CD4-positive, alpha-beta T cell treated with Interleukin-21 for 1 hour (primary cell): ENCODE data around the gene KCNK3.

Experiments
- DNase-seq: peaks from one replicate; pipeline ENCODE4 v3.0.0-alpha.2; 2020

KCNK3 gene

DNA sequence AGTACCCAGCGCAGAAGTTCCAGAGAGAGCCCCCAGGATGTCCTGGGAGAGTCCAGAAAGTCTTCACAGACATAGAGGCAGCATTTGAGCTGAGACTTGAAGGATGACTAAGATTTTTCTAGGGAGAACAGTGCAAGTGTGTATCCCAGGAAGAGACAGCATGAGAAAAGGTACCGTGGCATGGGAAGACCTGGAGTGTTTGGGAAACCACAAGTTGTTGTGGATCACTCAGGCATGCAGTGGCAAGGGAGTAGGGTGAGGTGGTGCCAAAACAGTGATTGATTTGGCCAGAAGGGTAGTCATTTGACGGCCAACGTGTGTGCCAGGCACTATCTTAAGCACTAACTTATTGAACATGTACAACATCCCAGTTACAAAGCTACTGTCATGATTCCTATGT is 24.5 kb upstream of the KCNK3 start:
- no peak for DNase-seq

DNA sequence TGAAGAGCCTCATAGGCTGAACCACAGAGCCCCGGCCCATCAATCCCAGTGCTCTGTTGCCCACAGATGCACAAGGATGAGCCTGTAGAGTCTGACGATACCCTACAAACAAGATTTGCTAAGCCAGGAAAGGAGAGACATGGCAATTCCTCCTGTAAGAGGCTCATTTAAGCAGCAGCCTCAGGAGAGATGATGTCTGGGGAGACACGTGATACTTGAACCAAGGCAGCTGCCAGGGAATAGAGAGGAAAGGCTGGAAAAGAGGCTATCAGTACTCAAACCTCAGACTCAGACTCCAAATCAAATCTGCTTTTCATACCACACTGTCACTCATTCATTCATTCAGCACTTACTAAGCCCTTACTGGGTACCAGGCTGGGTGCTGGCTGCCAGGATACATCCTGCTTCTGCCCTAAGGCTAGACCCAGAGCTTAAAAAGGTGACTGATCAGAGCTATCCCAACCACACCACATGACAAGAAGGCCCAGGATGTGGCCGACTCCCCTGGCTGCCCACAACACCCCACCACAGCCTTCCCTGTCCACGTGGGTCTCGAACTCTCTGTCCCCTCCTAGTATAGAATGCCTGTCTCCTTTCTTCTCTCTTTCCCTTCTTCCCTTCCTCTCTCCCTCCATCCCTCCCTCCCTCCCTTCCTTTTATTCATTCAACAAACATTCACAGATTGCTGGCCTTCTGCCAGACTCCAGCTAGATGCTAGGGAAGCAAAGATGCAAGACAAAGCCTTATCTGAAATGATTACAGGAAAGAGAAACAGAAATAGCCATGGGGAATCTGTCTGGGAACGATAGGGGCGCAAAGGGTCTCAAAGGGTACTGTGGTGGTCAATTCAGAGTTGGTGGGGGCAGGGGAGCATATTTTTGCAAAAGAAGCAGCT is 23.4 kb upstream of the KCNK3 start:
- DNase-seq, result no peak

DNA sequence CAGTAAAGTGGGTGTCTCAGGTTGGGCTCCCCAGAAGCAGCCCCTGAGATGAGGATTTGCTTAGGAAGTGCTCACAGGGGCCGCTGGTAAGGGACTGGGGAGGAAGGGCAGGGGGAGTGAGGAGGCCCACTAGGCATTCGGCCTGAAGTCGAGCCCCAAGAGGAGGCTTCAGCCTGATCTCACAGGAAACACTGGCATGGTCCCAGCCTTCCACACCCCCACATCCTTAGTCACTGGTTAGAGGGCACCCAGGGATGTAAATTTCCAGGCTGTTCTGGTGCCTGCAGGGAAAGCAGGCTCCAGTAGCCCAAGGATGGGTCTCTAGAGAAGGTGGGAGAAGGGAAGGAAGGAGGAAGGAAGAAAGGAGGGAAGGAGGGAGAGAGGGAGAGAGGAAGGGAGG is 22.4 kb upstream of the KCNK3 start:
- no peak for DNase-seq

DNA sequence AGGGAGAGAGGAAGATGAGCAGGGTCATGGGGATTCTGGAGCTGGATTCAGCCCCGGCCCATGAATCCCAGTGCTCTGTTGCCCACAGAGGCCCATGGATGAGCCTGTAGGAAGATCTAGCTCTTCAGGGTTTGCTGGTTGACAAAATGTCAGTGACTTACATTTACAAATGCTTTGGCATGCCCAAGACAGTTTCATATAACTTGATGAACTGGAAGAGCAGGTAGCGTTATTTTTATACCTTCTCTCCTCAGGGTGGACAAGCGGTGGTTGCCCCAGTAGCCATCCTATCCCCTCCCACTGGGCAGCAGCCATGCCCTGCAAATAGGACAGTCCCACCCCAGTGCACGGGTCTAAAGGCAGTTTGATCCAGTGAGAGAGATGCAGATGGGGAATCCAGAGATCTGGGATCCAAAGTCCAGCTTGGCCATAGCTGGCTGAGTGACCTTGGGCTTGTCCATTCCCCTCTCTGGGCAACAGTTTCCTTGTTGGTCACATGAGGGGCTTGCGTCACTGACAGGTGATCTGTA is 21.5 kb upstream of the KCNK3 start:
- DNase-seq, result no peak

DNA sequence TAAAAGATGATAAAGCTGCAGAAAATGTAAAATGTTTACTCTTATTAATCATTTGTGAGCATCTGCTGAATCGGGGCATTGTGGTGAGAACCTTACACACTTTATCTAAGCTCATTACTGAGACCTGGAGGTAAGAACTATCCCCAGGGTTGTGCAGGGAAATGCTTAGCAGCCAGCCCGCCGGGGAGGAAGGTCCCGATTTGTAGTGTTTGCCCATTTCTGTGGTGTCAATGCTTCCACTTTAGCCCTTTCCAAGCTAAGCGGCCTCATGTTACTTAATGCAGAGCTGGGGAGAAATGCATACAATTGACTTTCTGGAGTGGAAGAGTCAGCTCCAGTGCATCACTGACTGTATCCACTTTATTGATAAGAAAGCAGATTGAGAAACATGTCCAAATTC is 20.8 kb upstream of the KCNK3 start:
- no peak for DNase-seq

DNA sequence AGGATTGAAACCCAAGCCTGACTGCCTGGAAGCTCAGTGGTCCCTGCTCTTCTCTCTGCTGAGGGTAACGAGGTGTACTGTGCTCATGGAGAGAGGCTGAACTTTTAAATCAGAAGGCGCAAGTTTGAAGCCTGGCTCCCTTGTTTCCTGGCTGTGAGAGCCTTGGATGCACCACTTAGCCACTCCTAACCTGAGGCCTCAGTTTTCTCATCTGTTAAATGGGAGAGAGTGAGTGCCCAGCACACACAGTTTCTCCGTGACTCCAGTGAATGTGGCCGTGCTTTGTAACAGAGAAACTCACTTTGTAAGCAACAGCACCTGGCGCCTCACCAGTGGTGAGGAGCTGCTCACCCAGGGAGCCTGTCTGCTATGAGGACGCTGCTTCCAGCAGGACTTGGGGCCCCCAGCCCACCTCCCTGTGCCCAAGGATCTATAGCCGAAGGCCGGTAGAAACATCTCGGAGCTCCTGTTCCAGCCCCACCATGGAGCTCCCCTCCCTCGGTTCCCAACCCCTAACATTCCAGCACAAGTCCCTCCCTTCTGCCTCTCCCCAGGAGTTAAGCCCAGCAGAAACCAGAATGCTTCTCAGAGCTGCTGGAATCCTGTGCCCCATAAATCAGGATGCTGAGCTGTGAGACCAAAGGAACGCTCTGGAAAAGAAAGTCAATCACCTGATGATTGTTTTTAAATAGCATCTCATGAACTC is 20.3 kb upstream of the KCNK3 start:
- no peak for DNase-seq

DNA sequence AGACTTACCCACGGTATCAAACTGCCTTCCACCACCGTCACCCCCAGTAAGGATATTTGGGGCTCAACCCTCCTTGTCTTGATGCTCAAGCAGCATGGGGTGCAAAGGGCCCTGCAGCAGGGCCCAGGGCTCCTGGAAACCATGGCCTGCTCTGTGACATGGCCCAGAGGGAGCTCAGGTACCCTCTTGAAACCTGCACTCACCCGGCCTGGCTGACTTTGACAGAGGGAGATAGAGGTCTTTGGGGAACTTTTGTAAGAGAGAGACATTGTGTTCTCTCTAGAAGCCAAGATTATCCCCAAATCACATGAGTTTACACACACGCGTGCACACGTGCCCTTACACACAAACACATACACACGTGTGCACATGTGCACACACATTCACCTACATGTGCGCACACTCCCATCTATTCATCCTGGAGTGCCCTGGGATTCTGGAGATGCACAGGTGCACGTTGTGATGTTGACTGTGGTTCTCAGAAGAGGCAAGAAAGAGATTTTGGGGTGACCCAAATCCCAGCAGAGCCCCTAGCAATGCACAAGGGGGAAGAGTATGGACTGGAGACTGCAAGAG is 19.6 kb upstream of the KCNK3 start:
- no peak for DNase-seq

DNA sequence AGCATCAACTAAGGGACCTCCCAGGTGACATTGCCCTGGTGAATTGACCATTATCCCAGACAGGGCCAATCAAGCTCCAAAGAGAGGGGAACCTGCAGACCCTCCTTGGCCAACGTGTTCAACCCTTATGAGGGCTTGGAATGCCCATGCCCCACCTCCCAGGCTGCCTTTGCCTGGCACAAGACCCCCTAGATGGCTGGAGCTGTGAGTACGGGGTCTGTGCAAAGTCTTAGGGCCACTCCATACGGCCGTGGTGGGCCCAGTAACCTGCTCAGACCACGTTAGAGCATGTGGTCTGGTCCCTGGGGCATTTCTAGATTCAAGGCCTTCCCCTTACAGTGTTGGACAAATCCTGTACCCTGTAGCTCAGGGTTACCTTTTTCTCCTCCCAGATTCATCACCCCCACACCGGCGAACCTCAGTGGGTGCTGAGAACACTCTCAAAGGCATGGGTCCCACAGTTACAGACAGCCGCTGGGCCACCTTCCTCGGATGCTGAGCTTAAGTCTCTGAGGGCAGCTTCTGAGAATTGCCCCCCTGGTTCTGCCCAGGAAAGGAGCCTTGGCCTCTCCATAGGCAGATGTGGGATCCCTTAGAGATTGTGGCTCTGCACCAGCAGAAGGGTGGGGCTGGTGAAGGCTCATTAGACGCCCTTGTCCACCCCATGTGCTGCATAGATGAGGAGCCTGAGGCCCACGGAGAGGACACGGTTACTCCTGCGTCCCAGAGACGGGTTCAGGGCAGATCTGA is 18.3 kb upstream of the KCNK3 start:
- no peak for DNase-seq

DNA sequence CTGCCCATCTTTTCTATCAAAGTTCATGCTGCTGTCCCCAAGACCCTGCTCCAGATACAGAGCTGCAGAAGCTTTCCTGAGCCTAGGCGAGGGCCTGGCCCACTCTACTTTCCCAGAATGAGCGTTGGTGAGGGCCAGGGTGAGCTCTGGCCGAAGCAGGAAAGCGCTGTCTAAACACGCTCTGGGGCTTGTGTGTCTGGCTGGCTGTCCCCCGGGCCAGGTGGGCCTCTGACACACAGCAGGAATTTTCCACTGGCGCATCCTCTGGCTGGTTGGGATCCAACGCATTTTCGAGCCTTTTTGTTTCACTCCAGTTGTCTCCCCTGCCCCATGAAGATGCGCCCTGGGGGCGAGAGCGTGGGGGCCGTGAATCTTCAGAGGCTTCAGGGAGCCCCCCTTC is 17.8 kb upstream of the KCNK3 start:
- no peak for DNase-seq

DNA sequence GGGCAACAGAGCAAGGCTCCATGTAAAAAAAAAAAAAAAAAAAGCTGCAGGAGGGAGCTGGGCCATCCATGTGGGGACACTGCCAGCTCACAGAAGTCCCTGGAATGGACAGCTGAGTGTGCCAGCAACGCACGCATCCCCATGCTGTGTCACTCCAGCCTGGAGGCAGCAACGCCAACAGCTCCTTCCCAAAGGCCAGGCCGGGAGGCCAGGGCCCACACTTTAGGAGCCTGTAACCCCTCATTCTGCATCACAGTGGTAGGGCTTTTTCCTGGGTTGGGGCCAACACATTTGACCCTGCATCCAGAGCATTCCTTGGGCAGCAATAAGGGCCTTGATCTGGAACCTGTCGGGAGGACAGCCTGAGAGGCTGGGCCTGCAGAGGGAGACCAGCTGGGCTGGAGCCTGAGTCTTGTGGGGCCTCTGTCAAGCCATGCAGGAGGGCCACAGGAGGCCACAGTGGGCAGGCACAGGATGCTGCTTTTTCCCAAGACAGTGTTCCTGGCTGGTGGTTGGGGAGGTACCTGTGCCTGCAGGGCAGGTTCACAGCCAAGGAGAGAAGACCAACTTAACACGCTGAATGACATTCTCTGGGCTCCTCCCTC is 16.8 kb upstream of the KCNK3 start:
- no peak for DNase-seq

DNA sequence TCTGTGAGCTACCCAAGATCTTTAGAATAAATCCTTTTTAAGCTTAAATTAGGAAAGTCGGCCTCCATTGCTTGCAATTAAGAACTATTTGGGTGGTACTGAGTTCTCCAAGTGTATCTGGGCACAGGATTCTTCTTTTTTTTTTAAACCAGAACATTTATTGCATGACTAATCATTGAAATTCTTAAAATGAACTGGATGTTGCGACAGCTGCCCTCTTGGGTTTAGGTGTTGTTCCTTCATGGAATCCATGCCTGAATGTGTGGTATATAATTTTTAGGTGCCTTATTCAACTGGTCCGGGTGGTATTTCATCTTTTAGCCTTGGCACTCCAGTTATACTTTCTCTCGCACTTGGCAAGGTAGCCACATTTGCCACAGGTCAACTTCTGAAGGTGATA is 14.5 kb upstream of the KCNK3 start:
- no peak for DNase-seq

DNA sequence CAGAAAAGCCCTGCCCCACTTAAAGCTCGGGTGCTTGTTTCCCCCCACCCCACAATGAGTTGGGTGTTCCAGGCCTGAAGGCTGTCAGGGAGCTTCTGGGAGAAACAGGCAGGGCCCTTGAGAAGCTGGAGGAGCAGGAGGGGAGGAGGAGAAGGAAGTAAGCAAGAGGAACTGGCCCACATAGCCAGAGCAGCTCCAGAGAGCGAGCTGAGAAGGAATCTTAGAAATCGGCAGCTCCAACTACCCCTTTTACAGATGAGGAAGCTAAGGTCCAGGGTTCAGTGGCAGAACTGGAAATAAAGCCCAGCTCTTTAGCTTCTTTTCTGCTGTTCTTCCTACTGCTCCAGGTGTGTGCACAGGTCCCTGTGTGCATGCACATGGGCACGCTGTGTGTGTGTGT is 12.7 kb upstream of the KCNK3 start:
- no peak for DNase-seq

DNA sequence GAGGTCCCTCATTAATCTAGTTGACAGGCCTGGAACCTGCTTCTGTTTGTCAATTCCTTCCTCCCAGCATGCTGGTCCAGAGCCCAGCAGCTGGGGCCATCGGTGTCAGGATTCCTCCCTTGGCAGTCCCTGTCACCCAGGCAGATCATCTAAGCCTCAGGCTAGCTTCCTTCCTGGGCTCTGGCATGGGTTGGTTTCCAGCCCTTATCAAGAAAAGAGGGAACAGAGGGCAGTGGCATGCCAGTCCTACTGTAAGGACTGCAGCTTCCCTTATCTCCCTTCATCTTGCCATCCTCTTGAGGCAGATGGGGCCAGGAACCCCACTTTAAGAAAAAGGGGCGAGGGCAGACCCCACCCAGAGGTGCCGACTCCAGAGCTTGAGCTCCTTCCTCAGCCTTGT is 10.9 kb upstream of the KCNK3 start:
- DNase-seq, result no peak

DNA sequence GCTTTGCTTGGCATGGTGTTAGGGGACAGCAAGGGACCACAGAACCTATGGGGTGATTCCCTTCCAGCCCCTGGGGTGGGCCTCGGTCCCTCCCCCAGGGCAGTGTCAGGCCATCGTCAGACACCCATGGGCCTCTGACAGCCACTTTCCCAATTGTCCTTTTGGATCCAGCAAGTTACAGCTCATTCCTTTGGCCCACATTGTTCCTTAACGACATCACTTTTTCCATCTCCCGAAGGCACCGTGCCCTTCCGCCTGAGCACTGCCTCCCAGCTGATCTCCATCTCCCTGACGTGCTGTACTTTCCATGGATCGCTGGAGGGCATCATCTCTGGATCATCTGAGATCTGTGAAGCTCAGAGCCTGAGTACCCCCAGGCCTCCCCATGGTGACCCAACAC is 10.4 kb upstream of the KCNK3 start:
- no peak for DNase-seq

DNA sequence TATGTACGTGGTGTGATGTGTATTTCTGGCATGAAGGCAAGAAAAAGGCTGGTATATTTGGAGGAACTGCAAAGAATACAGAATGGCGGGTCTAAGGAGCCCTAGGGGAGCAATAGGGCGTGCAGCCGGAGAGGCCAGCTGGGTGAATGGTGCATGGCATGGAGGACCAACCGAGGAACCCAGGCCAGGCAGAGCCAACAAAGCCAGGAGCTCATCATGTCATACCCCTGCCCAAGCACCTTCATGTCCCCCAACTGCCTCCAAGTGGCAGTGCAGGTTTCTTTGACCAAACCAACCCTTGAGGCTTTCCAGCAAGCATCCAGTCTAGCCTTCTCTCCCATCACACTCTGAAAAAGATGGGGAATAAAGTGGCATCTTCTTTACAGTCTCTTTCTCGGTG is 8.9 kb upstream of the KCNK3 start:
- DNase-seq, result no peak

DNA sequence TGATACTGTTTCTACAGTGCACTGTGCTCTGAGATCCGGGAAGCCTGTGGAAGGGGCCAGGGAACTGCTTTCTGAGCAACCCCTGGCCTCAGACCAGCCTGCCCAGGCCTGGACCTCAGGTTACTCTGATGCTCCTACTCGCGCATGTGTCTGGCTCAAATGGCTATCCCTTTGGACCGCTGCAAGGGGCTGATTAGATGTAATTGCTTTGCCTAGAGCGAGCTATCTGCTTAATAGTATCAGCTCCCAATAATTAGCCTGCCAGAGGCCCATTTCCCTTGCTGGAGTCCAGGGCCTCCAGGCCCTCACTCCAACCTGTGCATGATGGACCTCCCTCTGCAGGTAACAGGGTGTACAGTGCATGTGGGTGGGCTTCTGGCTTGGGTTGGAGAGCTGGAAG is 7.2 kb upstream of the KCNK3 start:
- DNase-seq, result no peak

DNA sequence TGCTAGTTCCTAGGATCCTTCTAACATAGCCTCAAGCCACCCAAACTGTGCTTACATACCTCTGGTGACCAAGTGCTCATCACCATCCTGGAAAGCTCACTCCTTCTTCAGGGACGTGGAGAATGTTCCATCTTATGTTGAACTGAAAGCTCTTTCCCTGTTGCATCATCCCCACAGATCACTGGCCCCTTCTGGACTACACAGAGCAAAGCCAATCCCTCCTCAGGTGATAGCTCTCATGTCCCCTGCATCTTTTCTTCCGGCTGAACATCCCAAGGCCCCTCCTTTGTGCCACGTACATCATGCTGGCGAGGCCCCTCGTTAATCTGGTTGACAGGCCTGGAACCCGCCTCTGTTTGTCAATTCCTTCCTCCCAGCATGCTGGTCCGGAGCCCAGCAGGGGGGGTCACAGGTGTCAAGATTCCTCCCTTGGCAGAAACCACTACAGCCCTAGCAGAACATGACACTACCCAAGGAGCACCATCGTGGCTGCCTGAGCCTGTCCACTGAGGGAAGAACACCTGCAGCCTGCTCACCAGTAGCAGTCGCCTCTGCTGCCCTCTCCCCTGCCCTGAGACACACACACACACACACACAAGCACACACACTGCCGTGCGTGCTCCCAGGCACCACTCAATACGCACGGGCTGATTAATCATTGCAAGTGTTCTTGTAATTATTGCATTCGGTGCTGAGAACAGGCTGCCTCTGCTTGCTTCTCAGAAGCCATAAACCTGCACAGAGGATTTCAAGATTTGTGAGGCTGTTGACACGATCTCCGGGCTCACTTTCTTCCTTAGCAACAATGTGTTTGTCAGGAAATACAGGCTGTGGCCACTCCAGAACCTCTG is 6.3 kb upstream of the KCNK3 start:
- no peak for DNase-seq

DNA sequence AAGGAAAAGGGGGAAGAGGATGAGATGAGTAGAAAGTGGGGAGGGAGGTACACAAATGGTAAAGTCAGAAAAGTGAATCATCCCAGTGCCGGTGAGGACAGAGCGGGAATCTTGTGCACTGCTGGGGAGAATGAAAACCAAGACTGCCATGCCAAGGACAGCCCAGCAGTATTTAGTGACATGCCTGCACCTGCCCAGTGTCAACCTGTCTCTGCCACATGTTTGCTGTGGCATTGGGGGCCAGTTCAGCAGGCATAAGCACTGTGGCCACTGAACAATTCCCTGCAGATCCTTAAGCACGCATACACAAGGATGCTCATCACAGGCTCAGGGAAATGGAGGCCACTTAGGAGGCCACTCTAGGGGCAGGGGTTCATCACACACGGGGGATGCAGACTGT is 5.2 kb upstream of the KCNK3 start:
- no peak for DNase-seq

DNA sequence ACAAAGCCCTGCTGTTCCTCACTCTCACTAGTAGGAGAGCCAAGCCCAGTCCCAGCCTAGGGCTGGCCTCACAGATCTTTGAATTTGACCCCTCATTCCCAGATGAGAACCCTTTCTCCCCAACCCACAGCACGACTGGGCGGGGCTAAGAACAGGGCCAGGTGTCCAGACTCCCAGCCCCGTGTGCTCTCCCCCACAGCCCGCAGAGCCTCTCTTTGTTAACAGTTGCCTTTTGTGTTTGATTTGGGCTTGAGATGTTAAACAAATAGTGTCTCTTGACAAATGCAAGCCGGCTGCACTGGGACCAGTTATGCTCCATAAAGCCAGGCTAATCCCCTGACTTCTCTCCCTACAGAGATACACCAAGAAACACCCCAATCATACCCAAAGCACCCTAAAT is 4.7 kb upstream of the KCNK3 start:
- no peak for DNase-seq

DNA sequence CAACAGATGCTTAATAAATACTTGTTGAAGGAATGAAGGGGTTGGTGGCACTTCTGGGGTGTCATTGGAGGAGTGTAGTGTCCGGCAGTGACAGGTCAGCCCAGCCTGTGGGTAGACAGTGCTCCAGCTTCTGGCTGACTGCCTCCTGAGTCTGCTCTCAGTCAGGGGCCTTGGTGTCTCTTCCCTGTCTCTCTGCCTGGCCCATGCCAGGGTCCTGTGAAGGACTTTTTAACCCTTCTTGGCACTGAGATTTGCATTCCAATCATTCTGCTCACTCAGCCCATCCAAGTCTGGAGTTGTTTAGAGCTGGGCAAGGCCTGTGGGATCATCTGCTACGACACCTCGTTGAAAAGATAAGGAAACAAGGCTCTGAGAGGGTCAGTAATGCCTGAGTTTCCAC is 1.4 kb upstream of the KCNK3 start:
- DNase-seq, result no peak

DNA sequence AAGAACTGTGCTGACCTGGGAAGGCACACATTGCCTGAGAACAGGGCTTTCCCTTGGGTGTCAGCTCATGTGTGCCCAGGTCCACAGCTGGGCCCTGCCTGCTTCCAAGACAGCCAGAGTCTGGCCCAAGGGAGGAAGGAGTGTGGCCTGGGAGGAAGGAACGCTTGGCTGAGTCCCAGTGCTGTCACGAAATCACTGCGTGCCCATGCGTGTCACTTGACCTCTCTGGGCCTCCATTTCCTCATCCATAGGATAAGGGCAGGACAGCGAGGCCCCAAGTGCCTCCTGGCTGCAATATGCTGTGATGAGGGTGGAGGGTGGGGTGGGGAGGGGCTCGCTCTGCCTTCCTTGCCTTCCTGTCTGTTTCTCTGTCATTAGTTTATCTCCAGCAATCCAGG is 642 bp upstream of the KCNK3 start:
- DNase-seq, result no peak
